Calu3 (cell line): ENCODE results near the gene SARM1. TPM values are rescaled to one million over a fixed set of nuclear protein-coding genes. Genes with fewer than 3 reads are reported as not detected.
A peak's percentile ranks its signal among the peaks of the same experiment; 100 is the strongest.

ENCODE experiments used
- BruUV-seq: library from RNA; stranded (reverse); fragments of 400-500 nt; replicated peaks from 2 replicates; lab custom pipeline; 2021; lab: Mats Ljungman, UMichigan
- CTCF ChIA-PET: fragments of 300-600 bp; sonication (Branson Sonifier 250); formaldehyde crosslinking; loops from one replicate; lab custom pipeline; 2022; ENCODE audit warnings: antibody characterized with exemption; lab: Charles Lee
- DNase-seq: peaks from one replicate; pipeline ENCODE4 v3.0.0; 2022
- H3K27ac Mint-ChIP-seq: one replicate; pipeline ENCODE4 v1.8.0; 2022; ENCODE audit warnings: mixed read lengths; ENCODE audit not compliant: unreplicated experiment
- H3K27me3 Mint-ChIP-seq: one replicate; pipeline ENCODE4 v1.8.0; 2022; ENCODE audit warnings: mixed read lengths; ENCODE audit not compliant: unreplicated experiment
- H3K36me3 Mint-ChIP-seq: one replicate; pipeline ENCODE4 v1.8.0; 2022; ENCODE audit warnings: mild to moderate bottlenecking, moderate library complexity, mixed read lengths; ENCODE audit not compliant: insufficient read depth, unreplicated experiment
- H3K4me1 Mint-ChIP-seq: one replicate; pipeline ENCODE4 v1.8.0; 2022; ENCODE audit warnings: mild to moderate bottlenecking, low read depth, mixed read lengths; ENCODE audit not compliant: unreplicated experiment
- H3K4me3 Mint-ChIP-seq: one replicate; pipeline ENCODE4 v1.8.0; 2022; ENCODE audit warnings: mild to moderate bottlenecking, low read depth, moderate library complexity, mixed read lengths; ENCODE audit not compliant: unreplicated experiment
- H3K9me3 Mint-ChIP-seq: one replicate; pipeline ENCODE4 v1.8.0; 2022; ENCODE audit warnings: low read depth, mixed read lengths; ENCODE audit not compliant: unreplicated experiment
- CTCF ChIP-seq: fragments of 200-600 bp; IDR thresholded peaks from one replicate; pipeline ENCODE4 v1.8.0; 2022; ENCODE audit warnings: antibody characterized with exemption; ENCODE audit not compliant: unreplicated experiment
- intact Hi-C: fragments of 100-400 bp; cut with micrococcal nuclease; formaldehyde crosslinking; loops from one replicate; pipeline ENCODE4 v1.10.0; 2022; ENCODE audit not compliant: unreplicated experiment
- total RNA-seq: library from RNA; stranded (reverse); gene quantifications from 2 replicates; pipeline ENCODE4 v1.2.3, GENCODE V29; 2022

Gene SARM1
- total RNA-seq, 1 experiment from 2014 or later, result 8.1 TPM

GRCh38 chr17:28334666-28335200 lies 36.8 kb upstream of the SARM1 start:
- BruUV-seq, result no TSS peak
- Mint-ChIP-seq H3K36me3 (peaks cover 54% of the 10 kb centered on the region), H3K27me3 (no peaks in the 10 kb centered on the region), H3K27ac (peak overlapping the region; percentile 89), H3K4me1 (peaks cover 40% of the 10 kb centered on the region), H3K4me3 (peak overlapping the region; percentile 93), H3K9me3 (no peaks in the 10 kb centered on the region)
- intact Hi-C loops, result no loop called here
- CTCF ChIA-PET, result interaction anchor here (0.6 to 1.9 kb wide), 7 partner anchors 9 to 442 kb away, joined by 3 to 10 read pairs (median 5); partner anchors contain the start of genes LYRM9, POLDIP2 and TMEM97
- no peak for TF ChIP-seq CTCF
- peak; percentile 14 for DNase-seq

GRCh38 chr17:28335201-28335958 lies 36.1 kb upstream of the SARM1 start, which contains the start of the genes IFT20 and TNFAIP1:
Gene IFT20, minus strand, starts transcription at chr17:28335472. Its CDS starts 3,487 bp downstream, at chr17:28331985.
Gene TNFAIP1, plus strand, starts transcription at chr17:28335761. Its CDS starts 3,761 bp downstream, at chr17:28339522.
- H3K36me3 Mint-ChIP-seq, result peaks cover 55% of the 10 kb centered on the region
- H3K4me3 Mint-ChIP-seq, result peak within 1 kb of the TSS; percentile 93
- peak within 1 kb of the TSS; percentile 89 for H3K27ac Mint-ChIP-seq
- CTCF ChIA-PET, result interaction anchor here (0.6 to 1.9 kb wide), 13 partner anchors 10 to 1010 kb away, joined by 3 to 10 read pairs (median 5); partner anchors contain the start of genes LYRM9, POLDIP2 and TMEM97
- no peaks in the 10 kb centered on the region for H3K9me3 Mint-ChIP-seq
- peak; percentile 98 for DNase-seq
- BruUV-seq, result no TSS peak
- H3K4me1 Mint-ChIP-seq, result peaks cover 40% of the 10 kb centered on the region
- no peak for TF ChIP-seq CTCF
- intact Hi-C loops, result no loop called here
- H3K27me3 Mint-ChIP-seq, result no peaks in the 10 kb centered on the region

GRCh38 chr17:28335959-28336871 lies 35.3 kb upstream of the SARM1 start:
- BruUV-seq, result TSS peak; percentile 49
- peak overlapping the region; percentile 89 for H3K27ac Mint-ChIP-seq

More at GRCh38 chr17:28335959-28336871, 35.3 kb upstream of the SARM1 start:
- peaks cover 62% of the 10 kb centered on the region for H3K36me3 Mint-ChIP-seq
- H3K27me3 Mint-ChIP-seq, result no peaks in the 10 kb centered on the region
- peak; percentile 66 for DNase-seq
- no peaks in the 10 kb centered on the region for H3K9me3 Mint-ChIP-seq
- CTCF ChIA-PET, result interaction anchor here (0.7 to 1.9 kb wide), 11 partner anchors 10 to 531 kb away, joined by 3 to 10 read pairs (median 6); partner anchors contain the start of genes LYRM9, POLDIP2 and TMEM97
- peak overlapping the region; percentile 93 for H3K4me3 Mint-ChIP-seq
- intact Hi-C loops, result no loop called here
- peaks cover 40% of the 10 kb centered on the region for H3K4me1 Mint-ChIP-seq
- no peak for TF ChIP-seq CTCF
